HG02759 (cell line): Measurements from ENCODE around the gene GRIA4.
A peak's percentile ranks its signal among the peaks of the same experiment; 100 is the strongest.

Experiments used
- ATAC-seq: cut with Tn5 transposase; IDR thresholded peaks from one replicate; pipeline ENCODE4 v1.9.1; 2021; ENCODE audit warnings: mild to moderate bottlenecking, moderate library complexity; ENCODE audit not compliant: unreplicated experiment

Gene GRIA4

GRCh38 chr11:105609832-105610781 is at the start of gene GRIA4:
Gene GRIA4, plus strand, starts transcription at chr11:105610073. Its CDS starts 925 bp downstream, at chr11:105610998.
- ATAC-seq = no peak

GRCh38 chr11:105573091-105573490 is 36.8 kb upstream of the GRIA4 start:
- ATAC-seq = no peak

- no peak for ATAC-seq
These were observed 34.9 kb upstream of the GRIA4 start for GRCh38 chr11:105574974-105575373.

DNA sequence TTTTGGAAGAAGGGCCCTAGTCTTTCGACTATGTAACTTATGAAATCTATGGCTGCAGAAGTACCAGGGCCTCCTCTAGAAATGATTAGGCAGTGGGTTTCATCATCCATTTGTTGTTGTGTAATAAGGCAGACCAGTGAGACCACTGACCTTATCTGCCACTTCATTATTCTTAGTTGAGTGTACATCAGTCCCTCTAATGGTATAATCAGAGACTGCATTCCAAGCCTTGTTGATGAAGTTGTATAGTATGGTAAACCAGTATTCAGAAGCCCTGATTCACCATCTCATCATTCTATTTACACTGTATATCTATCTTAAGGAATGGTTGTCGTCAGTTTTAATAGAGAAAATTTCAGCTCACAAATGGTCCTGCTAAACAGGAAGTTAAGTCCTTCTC is 32.2 kb upstream of the GRIA4 start:
- ATAC-seq = no peak

DNA sequence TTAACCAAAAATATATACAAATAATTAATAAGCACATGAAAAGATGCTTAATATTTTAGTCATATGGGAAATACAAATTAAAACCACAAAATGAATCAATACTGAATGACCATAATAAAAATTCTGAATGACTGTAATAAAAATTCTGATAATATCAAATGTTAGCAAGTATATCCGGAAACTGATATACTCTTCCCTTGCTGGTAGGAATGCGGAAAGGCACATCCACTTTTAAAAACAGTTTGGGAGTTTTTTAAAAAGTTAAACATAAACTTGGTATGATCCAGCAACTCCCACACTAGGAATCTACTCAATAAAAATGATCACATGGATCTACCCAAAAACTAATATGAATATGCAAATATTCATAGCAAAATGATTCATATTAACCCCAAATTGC is 30.8 kb upstream of the GRIA4 start:
- ATAC-seq = no peak

- ATAC-seq = no peak
These were observed 27.4 kb upstream of the GRIA4 start for GRCh38 chr11:105582497-105582896.

- ATAC-seq = no peak
These were observed 21.9 kb upstream of the GRIA4 start for GRCh38 chr11:105588001-105588400.

DNA sequence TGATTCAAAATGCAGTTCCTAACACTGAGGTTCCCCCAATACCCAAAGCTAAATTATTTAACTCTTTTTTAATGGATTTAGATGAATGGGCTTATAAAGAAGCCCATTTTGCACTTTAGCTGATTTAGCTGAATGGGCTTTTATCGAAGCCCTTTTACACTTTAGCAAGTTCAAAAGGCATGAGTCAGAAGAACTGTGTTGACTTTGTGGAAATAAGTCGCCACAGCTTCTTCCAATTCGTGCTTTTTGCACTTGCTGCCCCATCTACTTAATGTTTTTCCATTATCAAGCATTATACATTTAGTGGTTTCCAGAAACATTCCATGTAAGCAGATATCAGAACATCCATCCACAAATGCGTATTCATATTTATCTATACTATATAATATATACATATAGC is 20.5 kb upstream of the GRIA4 start:
- ATAC-seq = no peak

DNA sequence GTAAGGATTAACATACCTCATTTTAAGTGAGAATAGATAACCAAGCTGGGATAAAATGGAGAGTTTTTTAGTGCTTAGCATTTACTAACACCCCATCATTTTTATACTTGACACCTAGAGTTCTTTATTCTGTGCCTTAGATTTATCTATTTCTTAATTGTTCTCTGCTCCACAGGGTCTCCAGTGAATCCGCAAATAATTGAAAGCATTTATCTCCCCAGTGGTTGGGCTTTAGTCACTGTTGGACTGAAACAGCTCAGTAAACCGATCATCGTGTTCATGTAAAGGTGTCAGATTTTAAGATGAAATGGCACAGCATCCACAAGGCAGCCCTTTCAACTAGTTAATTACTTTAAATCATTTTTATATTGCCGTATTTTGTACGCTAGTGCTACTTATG is 17.8 kb upstream of the GRIA4 start:
- no peak for ATAC-seq

GRCh38 chr11:105598371-105598770 is 11.5 kb upstream of the GRIA4 start:
- no peak for ATAC-seq

- no peak for ATAC-seq
These were observed 6.7 kb upstream of the GRIA4 start for GRCh38 chr11:105603156-105603555.

GRCh38 chr11:105609341-105609781 is 512 bp upstream of the GRIA4 start:
- peak; percentile 81 for ATAC-seq

- no peak for ATAC-seq
These were observed 1.1 kb downstream of the GRIA4 start for GRCh38 chr11:105610871-105611571.

- no peak for ATAC-seq
These were observed 1.9 kb downstream of the GRIA4 start for GRCh38 chr11:105611572-105612441.

DNA sequence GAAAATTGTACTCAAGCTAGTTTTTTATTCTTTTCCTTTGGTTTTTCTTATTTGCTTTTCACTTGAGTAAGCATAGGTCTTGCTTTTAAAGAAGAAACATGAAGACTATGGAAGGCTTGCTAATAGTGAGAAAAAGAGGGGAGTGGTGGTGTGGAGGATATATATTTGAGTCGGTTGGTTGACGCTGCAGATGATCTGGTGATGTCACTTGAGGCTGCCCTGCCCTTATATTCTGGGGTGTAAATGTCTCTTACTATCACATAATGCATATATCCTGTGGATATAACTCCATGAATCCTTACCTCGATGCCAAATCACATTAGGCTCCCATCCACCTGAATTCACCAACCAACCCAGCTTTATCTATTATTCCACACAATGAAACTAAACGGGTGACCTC is 2.9 kb downstream of the GRIA4 start:
- ATAC-seq = no peak

GRCh38 chr11:105613183-105613582 is 3.3 kb downstream of the GRIA4 start:
- ATAC-seq = no peak

GRCh38 chr11:105618343-105618955 is 8.6 kb downstream of the GRIA4 start:
- no peak for ATAC-seq

GRCh38 chr11:105619556-105619955 is 9.7 kb downstream of the GRIA4 start:
- no peak for ATAC-seq

GRCh38 chr11:105622016-105622415 is 12.1 kb downstream of the GRIA4 start:
- ATAC-seq = no peak

DNA sequence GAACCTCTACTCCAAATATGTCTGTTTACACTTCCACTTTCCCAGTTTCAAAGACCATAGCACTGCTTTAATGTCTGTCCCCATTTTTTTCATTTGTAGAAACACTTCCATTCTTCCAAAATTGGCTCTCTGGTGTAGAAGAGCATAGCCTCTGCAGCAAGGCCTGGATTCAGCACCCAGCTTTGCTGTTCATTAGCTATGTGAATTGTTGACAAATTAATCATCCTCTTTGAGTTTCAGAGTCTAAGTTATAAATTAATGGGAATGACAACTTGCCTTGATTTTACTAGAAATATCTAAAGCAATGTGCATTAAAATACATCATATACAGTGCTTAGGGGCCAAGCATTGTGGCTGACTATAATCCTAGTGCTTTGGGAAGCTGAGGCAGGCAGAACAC is 22.4 kb downstream of the GRIA4 start:
- ATAC-seq = no peak

- ATAC-seq = no peak
These were observed 25.6 kb downstream of the GRIA4 start for GRCh38 chr11:105635466-105635865.
